ENCODE measurements around the gene LMF2. TPM values are rescaled to one million over a fixed set of nuclear protein-coding genes. Genes with fewer than 3 reads are reported as not detected.

Gene LMF2
- total RNA-seq, 6 experiments from 2014 or later, result 110 to 133 (median 118) TPM

GRCh38 chr22:50486561-50487289 is 20.8 kb downstream of the LMF2 start, which contains the start of gene MIOX:
Gene MIOX, plus strand, starts transcription at chr22:50486859. Its CDS starts 39 bp downstream, at chr22:50486898.
- Mint-ChIP-seq H3K27me3 (ENCODE audit: insufficient read depth) (peaks cover 2% of the 10 kb centered on the region), H3K9me3 (no peaks in the 10 kb centered on the region), H3K4me1 (ENCODE audit: low read depth) (peaks cover 13% of the 10 kb centered on the region), H3K4me3 (no peak within 1 kb of the TSS), H3K36me3 (ENCODE audit: low read depth) (no peaks in the 10 kb centered on the region), H3K27ac (no peak within 1 kb of the TSS)
- peak; percentile 30 for DNase-seq
- TF ChIP-seq CTCF (IDR thresholded peaks at IDR 0.05), result no peak

- H3K4me3 Mint-ChIP-seq, result no peak overlapping the region
- peak; percentile 8 for DNase-seq
Measured at GRCh38 chr22:50485221-50486131, 22.0 kb downstream of the LMF2 start.

DNA sequence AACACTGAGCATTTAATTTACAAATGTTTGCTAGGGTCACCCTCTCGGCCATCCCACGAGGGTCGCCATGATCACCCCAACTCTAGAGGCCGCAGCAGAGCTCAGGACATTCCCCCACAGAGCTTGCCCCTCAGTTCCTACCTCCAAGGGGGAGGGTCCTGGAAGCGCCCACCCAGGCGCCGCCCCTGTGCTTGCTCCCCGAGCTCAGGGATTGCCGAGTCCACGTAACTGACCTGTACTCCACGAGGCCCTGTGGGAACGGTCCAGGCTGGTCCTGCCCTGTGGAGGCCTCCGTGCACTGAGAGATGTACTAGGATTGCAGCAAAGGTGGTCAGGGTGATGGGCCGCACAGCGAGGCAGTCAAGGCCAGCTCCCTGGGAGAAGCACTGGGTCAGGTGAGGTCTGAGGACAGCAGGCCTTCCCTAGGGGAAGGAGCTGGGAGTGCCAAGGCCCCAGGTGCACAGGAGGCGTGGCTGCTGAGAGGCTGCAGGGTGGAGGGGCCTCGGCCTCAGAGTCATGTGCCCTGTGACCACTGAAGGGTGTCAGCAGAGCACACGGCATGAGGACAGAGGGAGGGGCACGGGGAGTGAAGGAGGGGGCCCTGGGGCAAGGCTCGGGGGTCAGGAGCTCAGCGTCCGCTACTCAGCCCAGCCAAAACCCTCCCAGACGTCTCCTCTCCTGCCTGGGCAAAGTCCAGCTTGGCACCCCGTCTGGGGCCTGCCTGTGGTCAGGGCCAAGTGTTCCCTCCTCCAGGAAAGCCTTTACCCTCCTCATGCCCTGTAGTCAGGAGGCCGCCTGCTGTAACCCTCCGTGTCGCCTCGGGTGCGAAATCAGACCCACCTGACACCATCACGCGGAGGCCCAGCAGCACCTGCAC is 23.3 kb downstream of the LMF2 start:
- Mint-ChIP-seq H3K27me3 (ENCODE audit: insufficient read depth) (peaks cover 7% of the 10 kb centered on the region), H3K4me1 (ENCODE audit: low read depth) (peaks cover 13% of the 10 kb centered on the region), H3K27ac (no peak overlapping the region), H3K4me3 (no peak overlapping the region), H3K36me3 (ENCODE audit: low read depth) (no peaks in the 10 kb centered on the region), H3K9me3 (no peaks in the 10 kb centered on the region)
- TF ChIP-seq CTCF (IDR thresholded peaks at IDR 0.05), result no peak
- no peak for DNase-seq

More at GRCh38 chr22:50485221-50486131, 22.0 kb downstream of the LMF2 start:
- H3K27ac Mint-ChIP-seq, result no peak overlapping the region
- TF ChIP-seq CTCF (IDR thresholded peaks at IDR 0.05), result peak; percentile 11; the same call in 1 of the 2 replicates
- H3K36me3 Mint-ChIP-seq (ENCODE audit: low read depth), result no peaks in the 10 kb centered on the region
- peaks cover 4% of the 10 kb centered on the region for H3K27me3 Mint-ChIP-seq (ENCODE audit: insufficient read depth)
- no peaks in the 10 kb centered on the region for H3K9me3 Mint-ChIP-seq
- peaks cover 13% of the 10 kb centered on the region for H3K4me1 Mint-ChIP-seq (ENCODE audit: low read depth)

- no peak for DNase-seq
- H3K27me3 Mint-ChIP-seq (ENCODE audit: insufficient read depth), result peaks cover 7% of the 10 kb centered on the region
- no peaks in the 10 kb centered on the region for H3K9me3 Mint-ChIP-seq
- no peak overlapping the region for H3K4me3 Mint-ChIP-seq
- no peak overlapping the region for H3K27ac Mint-ChIP-seq
- no peak for TF ChIP-seq CTCF (IDR thresholded peaks at IDR 0.05)
- H3K4me1 Mint-ChIP-seq (ENCODE audit: low read depth), result peaks cover 13% of the 10 kb centered on the region
- H3K36me3 Mint-ChIP-seq (ENCODE audit: low read depth), result no peaks in the 10 kb centered on the region
Measured at GRCh38 chr22:50483556-50483955, 23.9 kb downstream of the LMF2 start.

DNA sequence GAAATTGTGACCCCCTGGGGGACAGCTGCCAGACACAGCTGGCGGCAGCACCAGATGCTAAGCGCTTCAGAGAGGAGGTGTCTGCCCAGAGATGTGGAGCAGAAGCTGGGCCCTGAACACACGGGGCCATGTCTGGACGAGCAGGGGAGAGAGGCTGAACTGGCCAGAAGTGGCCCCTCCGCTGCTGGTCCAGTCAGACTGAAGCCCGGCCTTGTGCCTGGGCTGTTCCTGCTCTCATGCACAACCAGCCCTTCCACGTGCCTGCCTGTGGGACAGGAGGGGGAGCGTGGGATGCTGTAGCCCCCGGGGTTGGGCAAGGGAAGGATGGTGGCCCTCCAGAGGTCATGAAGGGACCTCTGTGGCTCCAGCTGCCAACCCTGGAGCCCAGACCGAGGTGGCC is 24.4 kb downstream of the LMF2 start:
- no peak overlapping the region for H3K27ac Mint-ChIP-seq
- no peak for TF ChIP-seq CTCF (IDR thresholded peaks at IDR 0.05)
- peaks cover 13% of the 10 kb centered on the region for H3K4me1 Mint-ChIP-seq (ENCODE audit: low read depth)
- H3K27me3 Mint-ChIP-seq (ENCODE audit: insufficient read depth), result peaks cover 7% of the 10 kb centered on the region
- no peaks in the 10 kb centered on the region for H3K9me3 Mint-ChIP-seq
- H3K36me3 Mint-ChIP-seq (ENCODE audit: low read depth), result no peaks in the 10 kb centered on the region
- no peak for DNase-seq
- H3K4me3 Mint-ChIP-seq, result no peak overlapping the region

All from HFFc6 (cell line).